ENCODE data around the gene ZNF740.

ZNF740 gene

GRCh38 chr12:53191885-53192530, 11.5 kb downstream of the ZNF740 start:
- no peak for TF ChIP-seq EZH2phosphoT487 (IDR thresholded peaks at IDR 0.05; ENCODE audit: borderline replicate concordance)
- TF ChIP-seq, protein P1, sequence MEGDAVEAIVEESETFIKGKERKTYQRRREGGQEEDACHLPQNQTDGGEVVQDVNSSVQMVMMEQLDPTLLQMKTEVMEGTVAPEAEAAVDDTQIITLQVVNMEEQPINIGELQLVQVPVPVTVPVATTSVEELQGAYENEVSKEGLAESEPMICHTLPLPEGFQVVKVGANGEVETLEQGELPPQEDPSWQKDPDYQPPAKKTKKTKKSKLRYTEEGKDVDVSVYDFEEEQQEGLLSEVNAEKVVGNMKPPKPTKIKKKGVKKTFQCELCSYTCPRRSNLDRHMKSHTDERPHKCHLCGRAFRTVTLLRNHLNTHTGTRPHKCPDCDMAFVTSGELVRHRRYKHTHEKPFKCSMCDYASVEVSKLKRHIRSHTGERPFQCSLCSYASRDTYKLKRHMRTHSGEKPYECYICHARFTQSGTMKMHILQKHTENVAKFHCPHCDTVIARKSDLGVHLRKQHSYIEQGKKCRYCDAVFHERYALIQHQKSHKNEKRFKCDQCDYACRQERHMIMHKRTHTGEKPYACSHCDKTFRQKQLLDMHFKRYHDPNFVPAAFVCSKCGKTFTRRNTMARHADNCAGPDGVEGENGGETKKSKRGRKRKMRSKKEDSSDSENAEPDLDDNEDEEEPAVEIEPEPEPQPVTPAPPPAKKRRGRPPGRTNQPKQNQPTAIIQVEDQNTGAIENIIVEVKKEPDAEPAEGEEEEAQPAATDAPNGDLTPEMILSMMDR (conservative IDR thresholded peaks at IDR 0.05; ENCODE audit: low read length), result no peak
- Histone ChIP-seq H4K20me1 (ENCODE audit: insufficient read depth, low read length, poor library complexity, severe bottlenecking) (no peaks in the 10 kb centered on the region), H3K27me3 (ENCODE audit: insufficient read depth, low read length, poor library complexity, severe bottlenecking) (no peaks in the 10 kb centered on the region), H3K36me3 (ENCODE audit: insufficient read depth, low read length) (peaks cover 12% of the 10 kb centered on the region; the same call in 1 of the 2 replicates), H3K4me1 (ENCODE audit: insufficient read depth, low read length, poor library complexity, severe bottlenecking) (no peaks in the 10 kb centered on the region), H3K9me3 (ENCODE audit: insufficient read depth, low read depth, low read length) (no peaks in the 10 kb centered on the region), H2AFZ (ENCODE audit: low read length) (no peak overlapping the region), H3K4me2 (ENCODE audit: low read depth, low read length, poor library complexity, severe bottlenecking) (no peak overlapping the region), H3K4me3 (ENCODE audit: low read length, poor library complexity, severe bottlenecking) (no peak overlapping the region), H3K9me2 (replicated peaks; ENCODE audit: low read depth, low read length) (no peaks in the 10 kb centered on the region), H3K9ac (ENCODE audit: low read depth, low read length, poor library complexity, severe bottlenecking) (no peak overlapping the region), H3K79me2 (ENCODE audit: insufficient read depth, low read length) (no peaks in the 10 kb centered on the region), H3F3A (ENCODE audit: low read depth) (no peaks in the 10 kb centered on the region)

DNA sequence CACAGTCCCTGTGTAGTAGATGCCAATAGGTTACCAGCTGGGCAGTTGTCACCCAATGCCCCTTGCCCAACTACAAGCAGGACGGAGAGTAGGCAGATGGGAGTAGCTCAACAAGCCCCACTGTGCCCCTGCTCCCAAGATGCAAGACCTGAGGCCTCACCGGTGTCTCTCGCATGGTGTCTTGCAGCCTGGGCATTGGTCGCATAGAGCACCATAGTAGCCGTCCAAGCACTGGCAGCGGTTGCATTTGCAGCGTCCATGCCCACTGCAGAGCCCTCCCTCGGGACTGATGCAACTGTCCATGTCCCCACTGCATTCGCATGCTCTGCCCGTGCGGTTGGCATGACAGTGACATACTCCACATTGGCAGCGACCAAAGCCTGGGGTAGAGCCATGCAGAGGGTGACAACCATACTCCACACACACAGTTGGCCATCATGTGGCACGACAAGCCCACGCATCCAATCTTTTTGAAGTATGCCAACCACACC, 12.1 kb downstream of the ZNF740 start:
- H3K4me1 ChIP-seq (ENCODE audit: insufficient read depth, low read length, poor library complexity, severe bottlenecking), result no peaks in the 10 kb centered on the region
- no peaks in the 10 kb centered on the region for H3K79me2 ChIP-seq (ENCODE audit: insufficient read depth, low read length)
- no peaks in the 10 kb centered on the region for H3F3A ChIP-seq (ENCODE audit: low read depth)
- no peak overlapping the region for H3K4me3 ChIP-seq (ENCODE audit: low read length, poor library complexity, severe bottlenecking)
- no peak overlapping the region for H2AFZ ChIP-seq (ENCODE audit: low read length)
- no peaks in the 10 kb centered on the region for H4K20me1 ChIP-seq (ENCODE audit: insufficient read depth, low read length, poor library complexity, severe bottlenecking)
- H3K9me3 ChIP-seq (ENCODE audit: insufficient read depth, low read depth, low read length), result no peaks in the 10 kb centered on the region
- H3K36me3 ChIP-seq (ENCODE audit: insufficient read depth, low read length), result peaks cover 6% of the 10 kb centered on the region; the same call in 1 of the 2 replicates
- H3K9me2 ChIP-seq (replicated peaks; ENCODE audit: low read depth, low read length), result no peaks in the 10 kb centered on the region
- no peak overlapping the region for H3K9ac ChIP-seq (ENCODE audit: low read depth, low read length, poor library complexity, severe bottlenecking)
- TF ChIP-seq EZH2phosphoT487 (IDR thresholded peaks at IDR 0.05; ENCODE audit: borderline replicate concordance), result no peak
- TF ChIP-seq, protein P1 (conservative IDR thresholded peaks at IDR 0.05; ENCODE audit: low read length), result no peak
- no peak overlapping the region for H3K4me2 ChIP-seq (ENCODE audit: low read depth, low read length, poor library complexity, severe bottlenecking)
- H3K27me3 ChIP-seq (ENCODE audit: insufficient read depth, low read length, poor library complexity, severe bottlenecking), result no peaks in the 10 kb centered on the region

DNA sequence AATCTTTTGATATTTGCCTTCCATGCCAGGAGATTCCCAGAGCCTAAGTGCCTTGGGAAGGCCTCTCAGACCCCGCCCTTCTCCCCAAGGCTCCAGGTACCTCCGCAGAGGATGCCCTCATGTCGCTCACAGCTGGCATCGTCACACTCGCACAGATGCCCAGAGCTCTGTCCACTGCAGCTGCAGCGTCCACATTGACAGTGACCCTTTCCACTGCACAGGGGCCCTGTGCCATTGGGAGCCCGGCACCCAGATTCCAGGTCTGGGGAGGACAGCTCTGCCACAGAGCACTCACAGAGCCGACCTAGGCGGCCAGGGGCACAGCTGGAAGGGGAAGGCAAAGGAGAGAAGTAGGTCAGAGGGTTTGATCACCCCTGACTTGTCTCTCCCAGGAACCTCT, 12.5 kb downstream of the ZNF740 start:
- Histone ChIP-seq H3K4me3 (ENCODE audit: low read length, poor library complexity, severe bottlenecking) (no peak overlapping the region), H3F3A (ENCODE audit: low read depth) (no peaks in the 10 kb centered on the region), H3K79me2 (ENCODE audit: insufficient read depth, low read length) (no peaks in the 10 kb centered on the region), H2AFZ (ENCODE audit: low read length) (no peak overlapping the region), H3K9ac (ENCODE audit: low read depth, low read length, poor library complexity, severe bottlenecking) (no peak overlapping the region), H3K9me3 (ENCODE audit: insufficient read depth, low read depth, low read length) (no peaks in the 10 kb centered on the region), H3K4me1 (ENCODE audit: insufficient read depth, low read length, poor library complexity, severe bottlenecking) (peaks cover 3% of the 10 kb centered on the region), H3K4me2 (ENCODE audit: low read depth, low read length, poor library complexity, severe bottlenecking) (no peak overlapping the region), H3K9me2 (replicated peaks; ENCODE audit: low read depth, low read length) (no peaks in the 10 kb centered on the region), H3K36me3 (ENCODE audit: insufficient read depth, low read length) (peaks cover 2% of the 10 kb centered on the region; the same call in 1 of the 2 replicates), H4K20me1 (ENCODE audit: insufficient read depth, low read length, poor library complexity, severe bottlenecking) (no peaks in the 10 kb centered on the region), H3K27me3 (ENCODE audit: insufficient read depth, low read length, poor library complexity, severe bottlenecking) (no peaks in the 10 kb centered on the region)
- TF ChIP-seq, protein P1 (conservative IDR thresholded peaks at IDR 0.05; ENCODE audit: low read length), result no peak
- TF ChIP-seq EZH2phosphoT487 (IDR thresholded peaks at IDR 0.05; ENCODE audit: borderline replicate concordance), result no peak
